Cardiac muscle cell (in vitro differentiated cells and primary cell): ENCODE data around the gene NRP2. TPM values are rescaled to one million over a fixed set of nuclear protein-coding genes. Genes with fewer than 3 reads are reported as not detected.

Experiments
- DNase-seq, 2 donors: peaks; one replicate each; pipeline versions ENCODE4 v3.0.0 to v3.0.0-alpha.2; 2010 to 2017; ENCODE audit warnings: low read depth in 1 of 2, low spot score in 1 of 2
- H3K27ac ChIP-seq: fragments of 200-600 bp; sonication (generic); 2 replicates; pipeline ENCODE4 v1.5.1; 2016
- H3K27me3 ChIP-seq: fragments of 200-600 bp; sonication (generic); 2 replicates; pipeline ENCODE4 v1.6.0; 2016; ENCODE audit warnings: control low read depth
- H3K36me3 ChIP-seq: fragments of 200-600 bp; sonication (generic); 2 replicates; pipeline ENCODE4 v1.5.1; 2016; ENCODE audit warnings: control low read depth
- H3K4me1 ChIP-seq: fragments of 200-600 bp; sonication (generic); 2 replicates; pipeline ENCODE4 v1.8.1; 2017; ENCODE audit warnings: low read depth, mild to moderate bottlenecking, mixed run types
- H3K4me3 ChIP-seq: fragments of 200-600 bp; sonication (generic); 2 replicates; pipeline ENCODE4 v1.5.1; 2016; ENCODE audit warnings: mild to moderate bottlenecking
- H3K9me3 ChIP-seq: fragments of 200-600 bp; sonication (generic); 2 replicates; pipeline ENCODE4 v1.5.1; 2017; ENCODE audit warnings: low read depth, mild to moderate bottlenecking, control low read depth
- CTCF ChIP-seq: IDR thresholded peaks from 2 replicates; pipeline ENCODE4 v1.5.1; 2012; ENCODE audit warnings: low read depth, mild to moderate bottlenecking, low read length
- polyA plus RNA-seq: library from polyadenylated mRNA; unstranded; fragments of >200 nt; fragmentation: Nextera tagmentation; extraction: Ambion mirVana; gene quantifications from 2 replicates; pipeline ENCODE4 v1.2.1, GENCODE V29; 2016
- total RNA-seq: library from RNA; depleted of rRNA; stranded (reverse); fragments of >200 nt; gene quantifications from 2 replicates; pipeline ENCODE4 v1.2.3, GENCODE V29; 2016

NRP2 gene
- total and polyA plus RNA-seq, 2 experiments from 2014 or later: 35.2 to 166 TPM

GRCh38 chr2:205764270-205764746 is 82.0 kb downstream of the NRP2 start:
- Histone ChIP-seq H3K36me3 (no peaks in the 10 kb centered on the region), H3K4me3 (no peak overlapping the region), H3K9me3 (no peaks in the 10 kb centered on the region), H3K4me1 (peaks cover 24% of the 10 kb centered on the region), H3K27me3 (no peaks in the 10 kb centered on the region), H3K27ac (no peak overlapping the region)
- no peak for TF ChIP-seq CTCF
- DNase-seq: no peak

DNA sequence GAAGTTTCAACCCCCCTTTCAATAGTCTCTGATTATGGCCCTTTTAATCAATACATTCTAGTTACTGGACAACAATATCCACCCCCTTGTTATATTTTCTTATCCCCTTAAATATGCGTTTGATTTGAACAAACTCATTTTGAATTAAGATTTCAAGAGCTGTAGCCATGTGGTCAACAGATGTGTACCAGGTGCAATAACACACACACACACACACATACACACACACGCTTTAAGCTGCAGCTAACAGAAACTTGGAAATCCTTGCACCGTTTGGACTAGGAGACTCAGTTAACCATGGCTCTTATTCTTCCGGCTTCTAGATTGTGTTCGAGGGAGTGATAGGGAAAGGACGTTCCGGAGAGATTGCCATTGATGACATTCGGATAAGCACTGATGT is 82.8 kb downstream of the NRP2 start:
- Histone ChIP-seq H3K4me1 (peaks cover 32% of the 10 kb centered on the region), H3K27me3 (no peaks in the 10 kb centered on the region), H3K36me3 (no peaks in the 10 kb centered on the region), H3K4me3 (no peak overlapping the region), H3K27ac (no peak overlapping the region), H3K9me3 (no peaks in the 10 kb centered on the region)
- DNase-seq: no peak
- no peak for TF ChIP-seq CTCF

DNA sequence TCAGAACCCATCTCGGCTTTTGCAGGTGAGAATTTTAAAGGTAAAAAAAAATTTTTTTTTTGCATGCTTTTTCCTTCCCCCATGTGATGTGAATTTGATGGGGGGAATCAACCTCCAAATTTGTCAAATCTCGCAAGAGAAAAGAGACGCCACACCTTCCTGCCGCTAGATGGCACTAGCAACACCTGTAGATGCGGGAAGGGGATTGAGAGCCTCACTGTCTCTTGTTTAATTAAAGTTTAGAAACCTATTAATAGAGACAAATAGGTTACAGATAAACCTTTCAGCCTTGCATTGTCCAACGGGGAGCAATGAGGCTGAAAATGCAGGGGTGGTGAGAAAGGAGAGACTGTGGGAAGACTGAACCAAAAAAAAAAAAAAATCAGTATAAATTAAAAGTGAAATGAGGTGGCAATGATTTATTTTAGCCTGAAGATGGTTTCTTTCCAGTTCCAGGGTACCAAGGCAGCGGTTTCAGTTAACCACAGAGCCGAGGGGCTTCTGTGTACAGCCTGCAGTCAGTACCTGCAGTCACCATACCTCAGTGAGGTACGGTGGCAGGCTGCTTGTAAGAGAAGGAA is 84.6 kb downstream of the NRP2 start:
- H3K36me3 ChIP-seq: no peaks in the 10 kb centered on the region
- peak; percentile 96 for TF ChIP-seq CTCF
- H3K27me3 ChIP-seq: no peaks in the 10 kb centered on the region
- H3K4me1 ChIP-seq: peaks cover 39% of the 10 kb centered on the region
- DNase-seq: peak; percentile 75
- no peaks in the 10 kb centered on the region for H3K9me3 ChIP-seq
- no peak overlapping the region for H3K27ac ChIP-seq
- H3K4me3 ChIP-seq: no peak overlapping the region

GRCh38 chr2:205767617-205768016 is 85.3 kb downstream of the NRP2 start:
- Histone ChIP-seq H3K4me1 (peaks cover 39% of the 10 kb centered on the region), H3K9me3 (no peaks in the 10 kb centered on the region), H3K36me3 (no peaks in the 10 kb centered on the region), H3K27me3 (no peaks in the 10 kb centered on the region), H3K4me3 (no peak overlapping the region), H3K27ac (peak overlapping the region; percentile 72)
- no peak for DNase-seq
- no peak for TF ChIP-seq CTCF

DNA sequence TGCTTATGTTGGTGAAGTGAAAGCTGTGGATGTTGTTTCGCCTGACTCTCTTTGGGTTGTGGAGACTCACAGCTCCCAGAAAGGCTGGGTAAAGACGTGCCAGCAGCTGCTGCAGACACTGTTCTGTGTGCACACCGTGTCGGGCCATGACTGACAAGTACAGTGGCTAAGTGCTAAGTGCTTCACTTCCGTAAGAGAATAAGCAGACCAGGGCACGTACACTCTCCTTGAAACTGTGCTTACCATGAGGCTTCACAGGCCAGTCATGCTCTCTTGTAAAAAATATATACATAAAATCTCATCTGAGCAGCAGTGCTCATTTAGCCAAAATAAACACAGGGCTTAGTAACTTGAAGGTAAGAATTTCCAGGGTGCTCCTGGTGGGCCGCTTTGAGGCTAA is 86.0 kb downstream of the NRP2 start:
- Histone ChIP-seq H3K36me3 (no peaks in the 10 kb centered on the region), H3K27ac (peak overlapping the region; percentile 72), H3K4me3 (no peak overlapping the region), H3K4me1 (peaks cover 39% of the 10 kb centered on the region), H3K9me3 (no peaks in the 10 kb centered on the region), H3K27me3 (no peaks in the 10 kb centered on the region)
- TF ChIP-seq CTCF: no peak
- DNase-seq: peak in 1 of 2 donors; percentile 89
